ENCODE data around the gene SKP1. TPM values are rescaled to one million over a fixed set of nuclear protein-coding genes. Genes with fewer than 3 reads are reported as not detected.

SKP1 gene
- total RNA-seq, 4 donors from 2014 or later, result 121 to 219 (median 211) TPM

- no peak for TF ChIP-seq CTCF (IDR thresholded peaks at IDR 0.05)
- ATAC-seq (ENCODE audit: low FRiP score) (no peak), DNase-seq (ENCODE audit: low spot score) (no peak)
Observed at GRCh38 chr5:134145041-134145757, 31.6 kb downstream of the SKP1 start.

- no peak for TF ChIP-seq CTCF (IDR thresholded peaks at IDR 0.05)
- DNase-seq (ENCODE audit: low spot score), result peak; percentile 7
Observed at GRCh38 chr5:134143944-134144941, 32.5 kb downstream of the SKP1 start.

GRCh38 chr5:134143431-134143830 is 33.3 kb downstream of the SKP1 start:
- ATAC-seq (ENCODE audit: low FRiP score), result no peak
- no peak for TF ChIP-seq CTCF (IDR thresholded peaks at IDR 0.05)
- peak; percentile 14 for DNase-seq (ENCODE audit: low spot score)

More at GRCh38 chr5:134143944-134144941, 32.5 kb downstream of the SKP1 start:
- no peak for ATAC-seq (ENCODE audit: low FRiP score)

GRCh38 chr5:134142806-134143205 is 33.9 kb downstream of the SKP1 start:
- peak; percentile 12 for DNase-seq (ENCODE audit: low spot score)
- no peak for ATAC-seq (ENCODE audit: low FRiP score)
- no peak for TF ChIP-seq CTCF (IDR thresholded peaks at IDR 0.05)

GRCh38 chr5:134142052-134142451 is 34.7 kb downstream of the SKP1 start:
- DNase-seq (ENCODE audit: low spot score) (no peak), ATAC-seq (ENCODE audit: low FRiP score) (no peak)

More at GRCh38 chr5:134142052-134142451, 34.7 kb downstream of the SKP1 start:
- no peak for TF ChIP-seq CTCF (IDR thresholded peaks at IDR 0.05)
